Vagina (tissue), 2 donors: ENCODE results near the gene MADCAM1. TPM values are rescaled to one million over a fixed set of nuclear protein-coding genes. Genes with fewer than 3 reads are reported as not detected.
"Not testable (repeated sequence)": the region's sequence is repeated elsewhere in the genome, so short reads cannot be mapped to it uniquely, and the experiment has no call there.

ENCODE experiments used
- DNase-seq, 2 donors: peaks; one replicate each; pipeline ENCODE4 v3.0.0-alpha.2; 2017; ENCODE audit errors: extremely low spot score in 2 of 2
- H3K27ac ChIP-seq: fragments of 200-600 bp; sonication (generic); one replicate; pipeline ENCODE4 v1.5.1; 2019
- H3K27me3 ChIP-seq: fragments of 200-600 bp; sonication (generic); one replicate; pipeline ENCODE4 v1.5.1; 2019
- H3K36me3 ChIP-seq, 2 donors: fragments of 200-600 bp; sonication (generic); one replicate each; pipeline ENCODE4 v1.5.1; 2017 to 2019
- H3K4me1 ChIP-seq: fragments of 200-600 bp; sonication (generic); one replicate; pipeline ENCODE4 v1.5.1; 2019
- H3K4me3 ChIP-seq, 2 donors: fragments of 200-600 bp; sonication (generic); 1 replicate in 1 of 2; 2 replicates in 1 of 2; pipeline ENCODE4 v1.5.1; 2016 to 2019
- H3K9me3 ChIP-seq: fragments of 200-600 bp; sonication (generic); one replicate; pipeline ENCODE4 v1.5.1; 2019
- POLR2A ChIP-seq, 2 donors: fragments of 450-650 bp; IDR thresholded peaks; one replicate each; pipeline ENCODE4 v1.6.1; 2017; ENCODE audit warnings: antibody characterized with exemption in 2 of 2, mild to moderate bottlenecking in 2 of 2, moderate library complexity in 2 of 2
- POLR2AphosphoS5 ChIP-seq, 2 donors: sonication (generic); formaldehyde crosslinking; IDR thresholded peaks; one replicate each; pipeline ENCODE4 v1.9.0; 2017; ENCODE audit warnings: antibody characterized with exemption in 2 of 2, mild to moderate bottlenecking in 2 of 2, low read depth in 1 of 2; ENCODE audit not compliant: insufficient read depth in 1 of 2
- intact Hi-C: fragments of 100-400 bp; cut with DNase I; formaldehyde crosslinking; loops from one replicate; pipeline ENCODE4 v1.15.1; 2023
- total RNA-seq: library from RNA; depleted of rRNA; stranded (reverse); fragments of >200 nt; gene quantifications from one replicate; pipeline ENCODE4 v1.2.3, GENCODE V29; 2016
- TF ChIP-seq, protein P1 (sequence below), 3 experiments: fragments of 450-650 bp in 2 of 3; fragments of 200-600 bp in 1 of 3; sonication (generic) in 1 of 3; IDR thresholded peaks; one replicate each; pipeline ENCODE4 v1.5.1; 2017 to 2019; ENCODE audit warnings: antibody characterized with exemption in 3 of 3, mild to moderate bottlenecking in 2 of 3, moderate library complexity in 2 of 3

The MADCAM1 gene
- total RNA-seq, 1 donor from 2014 or later: 0.49 TPM

DNA sequence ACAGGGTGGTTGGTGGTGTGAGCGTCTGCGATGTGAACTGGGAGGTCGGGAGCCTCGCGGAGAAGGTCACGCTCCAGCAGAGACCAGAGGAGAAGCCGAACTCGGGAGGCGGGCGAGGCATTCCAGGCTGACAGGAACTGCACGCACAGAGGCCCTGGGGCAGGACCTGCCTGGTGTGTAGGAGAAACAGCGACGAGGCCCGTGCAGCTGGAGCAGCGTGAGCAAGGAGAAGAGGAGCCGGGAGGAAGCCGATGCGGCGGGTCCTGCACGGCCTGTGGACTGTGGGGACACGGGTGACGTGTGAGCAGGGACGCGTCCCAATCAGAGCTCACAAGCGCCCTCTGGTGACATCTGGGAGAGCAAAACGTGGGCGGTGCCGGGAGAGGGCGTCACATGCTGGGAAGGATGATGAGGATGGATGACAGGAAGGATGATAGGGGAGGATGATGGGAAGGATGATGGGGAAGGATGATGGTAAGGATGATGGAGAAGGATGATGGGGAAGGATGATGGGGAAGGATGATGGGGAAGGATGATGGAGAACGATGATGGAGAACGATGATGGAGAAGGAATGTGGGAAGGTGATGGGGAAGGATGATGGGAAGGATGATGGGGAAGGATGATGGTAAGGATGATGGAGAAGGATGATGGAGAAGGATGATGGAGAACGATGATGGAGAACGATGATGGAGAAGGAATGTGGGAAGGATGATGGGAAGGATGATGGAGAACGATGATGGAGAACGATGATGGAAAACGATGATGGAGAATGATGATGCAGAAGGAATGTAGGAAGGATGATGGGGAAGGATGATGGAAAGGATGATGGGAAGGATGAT is 16.1 kb upstream of the MADCAM1 start:
- Histone ChIP-seq H3K27me3 (no peaks in the 10 kb centered on the region), H3K9me3 (no peaks in the 10 kb centered on the region), H3K36me3 (no peaks in the 10 kb centered on the region), H3K4me1 (no peaks in the 10 kb centered on the region), H3K4me3 (no peak overlapping the region), H3K27ac (no peak overlapping the region)
- DNase-seq: no peak
- intact Hi-C loops: no loop called here
- no peak for TF ChIP-seq POLR2AphosphoS5 (IDR thresholded peaks at IDR 0.05; ENCODE audit: insufficient read depth in 1 of 2, low read depth in 1 of 2)
- TF ChIP-seq, protein P1, sequence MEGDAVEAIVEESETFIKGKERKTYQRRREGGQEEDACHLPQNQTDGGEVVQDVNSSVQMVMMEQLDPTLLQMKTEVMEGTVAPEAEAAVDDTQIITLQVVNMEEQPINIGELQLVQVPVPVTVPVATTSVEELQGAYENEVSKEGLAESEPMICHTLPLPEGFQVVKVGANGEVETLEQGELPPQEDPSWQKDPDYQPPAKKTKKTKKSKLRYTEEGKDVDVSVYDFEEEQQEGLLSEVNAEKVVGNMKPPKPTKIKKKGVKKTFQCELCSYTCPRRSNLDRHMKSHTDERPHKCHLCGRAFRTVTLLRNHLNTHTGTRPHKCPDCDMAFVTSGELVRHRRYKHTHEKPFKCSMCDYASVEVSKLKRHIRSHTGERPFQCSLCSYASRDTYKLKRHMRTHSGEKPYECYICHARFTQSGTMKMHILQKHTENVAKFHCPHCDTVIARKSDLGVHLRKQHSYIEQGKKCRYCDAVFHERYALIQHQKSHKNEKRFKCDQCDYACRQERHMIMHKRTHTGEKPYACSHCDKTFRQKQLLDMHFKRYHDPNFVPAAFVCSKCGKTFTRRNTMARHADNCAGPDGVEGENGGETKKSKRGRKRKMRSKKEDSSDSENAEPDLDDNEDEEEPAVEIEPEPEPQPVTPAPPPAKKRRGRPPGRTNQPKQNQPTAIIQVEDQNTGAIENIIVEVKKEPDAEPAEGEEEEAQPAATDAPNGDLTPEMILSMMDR (IDR thresholded peaks at IDR 0.05): peak in 1 of 3 experiments; percentile 58

DNA sequence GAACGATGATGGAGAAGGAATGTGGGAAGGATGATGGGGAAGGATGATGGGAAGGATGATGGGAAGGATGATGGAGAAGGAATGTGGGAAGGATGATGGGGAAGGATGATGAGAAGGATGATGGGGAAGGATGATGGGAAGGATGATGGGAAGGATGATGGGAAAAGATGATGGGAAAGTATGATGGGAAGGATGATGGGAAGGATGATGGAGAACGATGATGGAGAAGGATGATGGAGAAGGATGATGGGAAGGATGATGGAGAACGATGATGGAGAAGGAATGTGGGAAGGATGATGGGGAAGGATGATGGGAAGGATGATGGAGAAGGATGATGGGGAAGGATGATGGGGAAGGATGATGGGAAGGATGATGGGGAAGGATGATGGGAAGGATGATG is 15.2 kb upstream of the MADCAM1 start:
- H3K9me3 ChIP-seq, H3K4me3 ChIP-seq, H3K36me3 ChIP-seq, H3K27me3 ChIP-seq, intact Hi-C loops, H3K27ac ChIP-seq, H3K4me1 ChIP-seq, DNase-seq: not testable (repeated sequence)

DNA sequence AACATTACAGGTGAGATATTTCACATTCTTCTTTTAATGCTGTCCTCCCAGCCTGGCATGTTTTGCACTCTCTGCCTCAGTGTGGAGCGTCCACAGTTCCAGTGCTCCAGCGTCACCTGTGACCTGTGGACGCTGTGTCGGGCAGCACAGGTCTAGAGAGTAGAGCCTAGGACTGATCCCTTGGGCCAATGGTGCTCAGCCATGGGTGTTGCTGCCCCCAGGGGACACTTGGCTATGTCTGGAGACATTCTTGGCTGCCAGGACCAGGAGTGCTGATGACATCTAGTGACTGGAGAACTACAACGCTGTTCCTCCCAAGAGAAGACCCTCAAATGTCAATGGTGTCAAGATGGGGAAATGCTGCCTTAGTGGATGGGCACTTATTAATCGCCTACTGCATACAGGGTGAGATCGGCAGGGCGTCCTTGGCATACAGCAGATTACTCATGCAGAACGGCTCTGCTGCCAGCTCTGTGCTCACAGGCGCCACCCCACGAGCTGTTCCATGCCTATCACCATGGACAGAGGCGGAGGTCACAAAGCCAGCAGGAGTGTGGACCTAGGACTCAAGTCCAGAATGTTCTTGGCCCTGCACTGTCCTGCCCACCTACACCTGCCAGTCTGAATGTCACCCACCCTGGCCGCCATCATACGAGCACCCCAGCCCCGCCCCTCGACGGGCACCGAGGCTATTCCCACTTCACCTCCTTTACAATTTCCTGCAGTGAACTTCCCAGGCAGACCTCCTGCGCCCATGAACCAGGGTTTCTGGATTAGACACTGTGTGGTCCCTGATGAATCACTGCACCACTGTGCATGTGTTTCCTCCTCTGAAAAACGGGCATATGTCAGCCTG is 13.9 kb upstream of the MADCAM1 start:
- no peaks in the 10 kb centered on the region for H3K4me1 ChIP-seq
- H3K27me3 ChIP-seq: no peaks in the 10 kb centered on the region
- H3K9me3 ChIP-seq: no peaks in the 10 kb centered on the region
- no peak for TF ChIP-seq POLR2AphosphoS5 (IDR thresholded peaks at IDR 0.05; ENCODE audit: insufficient read depth in 1 of 2, low read depth in 1 of 2)
- H3K36me3 ChIP-seq: no peaks in the 10 kb centered on the region
- intact Hi-C loops: no loop called here
- H3K4me3 ChIP-seq: no peak overlapping the region
- DNase-seq: no peak
- no peak overlapping the region for H3K27ac ChIP-seq

DNA sequence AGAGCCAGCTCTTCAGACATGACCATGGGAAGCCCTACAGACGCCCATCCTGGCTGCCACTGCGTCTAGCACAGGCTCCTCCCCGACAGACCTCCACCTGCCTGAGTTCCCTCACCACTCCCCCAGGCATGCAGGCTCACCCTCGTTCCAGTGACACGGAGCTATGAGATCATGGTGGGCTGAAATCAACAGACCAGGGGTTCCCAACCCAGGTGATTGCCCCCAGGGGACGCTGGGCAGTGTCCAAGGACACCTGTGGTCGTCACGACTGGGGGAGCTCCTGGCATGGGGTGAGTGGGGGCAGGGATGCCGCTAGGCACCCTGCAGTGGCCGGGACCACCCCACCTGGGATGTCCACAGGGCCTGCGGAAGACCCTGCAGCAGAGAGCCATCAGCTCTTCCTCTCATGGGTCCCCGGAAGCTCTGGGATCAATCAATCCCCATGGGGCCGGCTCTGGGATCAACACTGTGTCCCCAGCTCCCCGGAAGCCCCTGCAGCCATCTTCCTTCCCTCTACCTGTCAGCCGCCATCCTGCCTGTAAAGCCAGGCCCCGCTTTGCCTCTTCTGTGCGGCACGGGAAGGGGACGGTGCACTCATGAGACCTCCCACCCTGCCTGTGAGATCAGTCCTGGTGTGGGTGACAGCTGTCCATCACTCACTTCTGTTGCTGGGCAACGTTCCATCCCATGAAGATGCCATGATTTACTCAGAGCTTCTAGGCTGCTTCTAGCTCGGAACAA is 12.8 kb upstream of the MADCAM1 start:
- peaks cover 10% of the 10 kb centered on the region for H3K4me1 ChIP-seq
- H3K36me3 ChIP-seq: no peaks in the 10 kb centered on the region
- no peak overlapping the region for H3K4me3 ChIP-seq
- intact Hi-C loops: no loop called here
- DNase-seq: no peak
- H3K27ac ChIP-seq: no peak overlapping the region
- no peak for TF ChIP-seq POLR2A (IDR thresholded peaks at IDR 0.05)
- TF ChIP-seq, protein P1 (IDR thresholded peaks at IDR 0.05): no peak
- TF ChIP-seq POLR2AphosphoS5 (IDR thresholded peaks at IDR 0.05; ENCODE audit: insufficient read depth in 1 of 2, low read depth in 1 of 2): no peak
- no peaks in the 10 kb centered on the region for H3K9me3 ChIP-seq
- H3K27me3 ChIP-seq: no peaks in the 10 kb centered on the region

DNA sequence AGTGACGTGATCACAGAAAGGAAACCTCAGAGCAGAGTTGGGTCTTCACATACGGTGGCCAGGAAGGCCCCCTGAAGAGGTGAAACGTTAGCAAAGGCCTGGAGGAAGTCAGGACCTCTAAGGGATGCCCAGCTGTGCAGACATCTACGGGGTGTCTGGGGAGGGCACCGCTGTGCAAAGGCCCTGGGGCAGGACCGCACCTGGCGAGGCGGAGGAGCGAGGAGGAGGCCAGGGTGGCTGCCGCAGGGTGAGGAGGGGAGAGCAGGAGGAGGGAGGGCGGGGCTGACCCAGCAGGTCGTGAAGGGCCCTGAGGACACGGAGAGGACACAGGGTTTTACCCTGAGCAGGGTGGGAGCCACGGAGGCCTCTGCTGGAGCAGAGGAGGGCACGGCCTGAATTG is 11.8 kb upstream of the MADCAM1 start:
- TF ChIP-seq, protein P1 (IDR thresholded peaks at IDR 0.05): no peak
- TF ChIP-seq POLR2A (IDR thresholded peaks at IDR 0.05) (no peak), POLR2AphosphoS5 (IDR thresholded peaks at IDR 0.05; ENCODE audit: insufficient read depth in 1 of 2, low read depth in 1 of 2) (no peak)
- intact Hi-C loops: no loop called here
- H3K27ac ChIP-seq: no peak overlapping the region
- no peaks in the 10 kb centered on the region for H3K27me3 ChIP-seq
- H3K4me3 ChIP-seq: no peak overlapping the region
- peaks cover 14% of the 10 kb centered on the region for H3K4me1 ChIP-seq
- no peaks in the 10 kb centered on the region for H3K9me3 ChIP-seq
- no peaks in the 10 kb centered on the region for H3K36me3 ChIP-seq
- no peak for DNase-seq
